Inferior parietal cortex (tissue), 1 donor: Measurements from ENCODE around the gene ANKMY2.
"Not testable (repeated sequence)": the region's sequence is repeated elsewhere in the genome, so short reads cannot be mapped to it uniquely, and the experiment has no call there.

Experiments used
- DNase-seq: peaks from one replicate; pipeline ENCODE4 v3.0.0-alpha.2; 2016; ENCODE audit errors: extremely low spot score

ANKMY2 gene

GRCh38 chr7:16645593-16646471 lies at the start of gene ANKMY2, which contains the start of gene BZW2:
TSS of gene ANKMY2 (minus strand) at chr7:16645754. CDS start at chr7:16645573, 181 bp downstream.
TSS of gene BZW2 (plus strand) at chr7:16646181. CDS start at chr7:16665444, 19,263 bp downstream.
- DNase-seq: peak; percentile 92

- DNase-seq: no peak
These were observed 49.3 kb upstream of the ANKMY2 start for GRCh38 chr7:16694806-16695205.

DNA sequence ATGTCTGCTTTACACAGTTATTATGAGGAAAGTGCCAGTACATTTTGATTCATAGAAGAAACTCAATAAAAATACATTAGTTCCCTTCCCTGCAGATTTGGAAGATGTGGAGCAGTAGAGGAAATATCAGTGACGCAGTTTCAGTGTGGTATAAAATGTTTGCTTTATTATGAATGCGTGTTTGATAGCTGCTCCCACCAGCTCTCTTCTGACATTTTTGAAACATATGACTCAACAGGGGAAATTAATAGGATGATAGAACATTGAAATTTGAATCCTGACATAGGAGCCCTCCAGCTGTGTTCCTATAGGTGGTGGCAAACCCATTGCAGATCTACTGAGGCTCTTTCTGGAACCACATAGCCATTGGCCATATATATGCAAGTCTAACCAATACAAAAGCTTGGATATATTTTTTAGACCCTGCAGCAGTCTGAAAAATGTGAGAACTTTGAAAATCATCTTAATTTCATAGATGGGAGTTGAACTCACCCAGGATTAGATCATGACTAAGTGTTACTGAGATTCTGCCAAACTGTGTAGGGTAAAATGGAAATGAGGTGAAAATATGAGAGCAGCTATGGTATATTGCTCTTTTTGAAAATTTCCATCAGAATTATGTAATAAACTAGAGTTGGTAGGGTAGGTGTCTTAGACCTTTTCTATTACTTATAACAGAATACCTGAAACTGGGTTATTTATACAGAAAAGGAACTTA lies 48.2 kb upstream of the ANKMY2 start:
- DNase-seq: peak; percentile 58

- DNase-seq: no peak
These were observed 45.7 kb upstream of the ANKMY2 start for GRCh38 chr7:16691241-16691640.

DNA sequence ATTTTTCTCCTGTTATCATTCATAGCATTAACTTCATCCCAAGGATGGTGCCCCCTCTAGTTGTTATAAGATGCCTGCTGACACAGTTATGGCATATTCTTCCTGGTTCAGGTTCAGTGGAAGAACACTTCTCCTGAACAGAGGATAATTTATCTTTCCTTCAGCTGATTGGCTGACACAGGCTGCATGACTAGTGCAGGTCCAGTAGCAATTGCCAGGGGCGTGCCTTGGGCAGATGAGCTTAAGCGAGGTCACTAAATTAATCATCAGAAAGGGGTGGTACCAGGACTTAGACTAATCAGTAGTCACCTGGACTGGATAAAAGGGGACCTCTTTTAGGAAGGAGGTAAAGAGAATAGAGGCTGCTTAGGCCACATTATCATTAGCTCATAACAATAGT lies 42.7 kb upstream of the ANKMY2 start:
- DNase-seq: no peak

GRCh38 chr7:16685535-16685934 lies 40.0 kb upstream of the ANKMY2 start:
- DNase-seq: no peak

GRCh38 chr7:16684935-16685334 lies 39.4 kb upstream of the ANKMY2 start:
- DNase-seq: no peak

DNA sequence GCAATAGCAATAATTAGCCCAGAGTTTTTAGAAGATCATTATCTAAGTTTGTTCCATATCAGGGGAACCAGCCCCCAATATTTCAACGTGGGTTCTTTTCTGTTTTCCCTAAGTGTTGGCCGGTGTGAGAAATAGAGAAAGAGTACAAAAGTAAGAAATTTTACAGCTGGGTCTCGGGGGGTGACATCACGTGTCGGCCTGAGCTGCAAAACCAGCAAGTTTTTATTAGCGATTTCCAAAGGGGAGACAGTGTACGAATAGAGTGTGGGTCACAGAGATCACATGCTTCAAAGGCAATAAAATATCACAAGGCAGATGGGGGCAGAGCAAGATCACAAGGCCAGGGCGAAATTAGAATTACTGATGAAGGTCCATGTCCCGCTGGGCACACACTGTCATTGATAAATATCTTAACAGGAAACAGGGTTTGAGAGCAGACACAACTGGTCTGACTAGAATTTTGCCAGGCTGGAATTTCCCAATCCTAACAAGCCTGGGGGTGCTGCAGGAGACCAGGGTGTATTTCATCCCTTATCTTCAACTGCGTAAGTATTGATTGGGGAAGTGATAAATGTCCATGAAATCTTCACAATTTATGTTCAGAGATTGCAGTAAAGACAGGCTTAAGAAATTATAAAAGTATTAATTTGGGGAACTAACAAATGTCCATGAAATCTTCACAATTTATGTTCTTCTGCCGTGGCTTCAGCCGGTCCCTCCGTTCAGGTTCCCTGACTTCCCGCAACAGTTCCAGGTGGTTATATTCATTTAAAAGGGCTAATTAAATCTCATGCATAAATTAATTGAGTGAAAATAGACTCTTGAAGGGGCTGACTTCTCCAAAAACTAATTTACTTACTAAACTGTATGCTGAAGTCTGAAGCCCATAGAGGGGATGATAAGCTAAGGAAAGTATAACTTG lies 33.4 kb upstream of the ANKMY2 start:
- DNase-seq: not testable (repeated sequence)

GRCh38 chr7:16677978-16678494 lies 32.5 kb upstream of the ANKMY2 start:
- no peak for DNase-seq

- no peak for DNase-seq
These were observed 29.7 kb upstream of the ANKMY2 start for GRCh38 chr7:16675277-16675676.

DNA sequence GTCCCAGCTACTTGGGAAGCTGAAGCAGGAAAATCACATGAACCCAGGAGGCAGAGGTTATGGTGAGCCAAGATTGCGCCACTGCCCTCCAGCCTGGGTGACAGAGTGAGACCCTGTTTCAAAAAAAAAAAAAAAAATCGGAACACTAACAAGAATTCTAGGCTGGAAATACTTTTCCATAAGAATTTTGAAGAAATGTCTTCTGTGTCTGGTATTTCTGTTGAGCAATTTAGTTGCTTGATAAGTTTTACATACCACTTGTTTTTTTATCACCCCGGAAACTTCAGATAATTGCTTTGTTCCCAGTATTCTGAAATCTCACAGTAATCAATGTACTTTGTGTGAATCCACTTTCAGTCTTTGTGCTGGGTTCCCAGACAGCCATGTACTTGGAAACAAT lies 26.3 kb upstream of the ANKMY2 start:
- DNase-seq: no peak

DNA sequence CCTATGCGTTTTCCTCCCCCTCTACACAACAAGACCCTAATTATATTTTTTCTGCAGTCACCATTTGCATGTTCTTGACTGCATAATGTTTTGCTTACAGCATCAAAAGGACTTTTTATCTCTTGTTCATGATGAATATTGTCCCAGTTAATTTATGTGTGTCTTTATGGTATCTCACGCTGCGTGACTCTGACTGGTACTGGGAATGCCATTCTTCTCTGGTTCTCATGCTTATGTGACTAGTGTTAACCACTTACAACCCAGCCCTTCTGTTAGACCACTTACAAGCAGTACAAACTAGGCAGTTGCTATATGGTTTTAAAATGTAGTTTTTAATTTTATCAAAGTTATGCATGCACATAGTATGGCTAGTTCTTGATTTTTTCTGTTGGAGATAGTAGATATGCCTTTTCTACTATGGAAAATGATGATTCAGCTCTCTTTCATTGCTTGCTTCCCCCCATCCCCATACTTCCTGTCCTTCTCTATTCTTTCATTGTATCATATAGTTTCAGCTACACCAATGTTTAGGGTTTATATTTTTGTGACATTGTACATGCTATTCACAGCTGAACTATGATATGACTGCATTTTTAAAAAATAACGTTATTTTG lies 25.3 kb upstream of the ANKMY2 start:
- DNase-seq: no peak

GRCh38 chr7:16670021-16670420 lies 24.5 kb upstream of the ANKMY2 start:
- no peak for DNase-seq

GRCh38 chr7:16669581-16669980 lies 24.0 kb upstream of the ANKMY2 start:
- peak; percentile 21 for DNase-seq

DNA sequence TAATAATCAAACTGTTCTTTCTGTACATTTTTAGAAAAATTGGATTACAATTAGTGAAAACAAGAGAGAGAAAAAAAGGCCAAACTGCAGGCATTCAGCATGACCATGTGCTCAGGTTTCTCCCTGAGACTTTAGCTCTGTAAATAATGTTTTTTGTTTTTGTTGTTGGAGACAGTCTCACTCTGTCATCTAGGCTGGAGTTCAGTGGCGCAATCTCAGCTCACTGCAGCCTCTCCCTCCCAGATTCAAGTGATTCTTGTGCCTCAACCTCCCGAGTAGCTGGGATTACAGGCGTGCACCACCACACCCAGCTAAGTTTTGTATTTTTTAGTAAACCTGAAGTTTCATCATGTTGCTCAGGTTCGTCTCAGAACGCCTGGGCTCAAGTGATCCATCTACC lies 23.4 kb upstream of the ANKMY2 start:
- DNase-seq: no peak

GRCh38 chr7:16668049-16668858 lies 22.7 kb upstream of the ANKMY2 start:
- peak; percentile 49 for DNase-seq

DNA sequence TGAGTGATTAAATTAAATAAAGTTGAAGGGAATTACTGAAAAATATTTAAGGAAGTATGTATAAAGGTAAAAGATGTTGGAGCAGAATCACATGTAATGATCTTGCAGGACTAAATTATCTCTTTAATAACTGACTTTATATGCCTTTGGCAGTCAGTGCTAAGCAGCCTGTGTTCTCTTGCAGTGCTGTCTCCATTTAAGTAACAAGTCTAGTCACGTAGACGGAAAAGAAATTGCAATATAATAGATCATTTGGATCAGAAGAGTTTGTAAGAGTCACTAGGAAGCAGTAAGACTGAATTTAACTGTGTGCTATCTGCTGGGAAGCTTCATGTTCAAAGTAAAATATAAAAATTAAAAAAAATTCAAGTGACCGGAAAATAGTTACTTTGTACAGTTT lies 21.8 kb upstream of the ANKMY2 start:
- DNase-seq: no peak

DNA sequence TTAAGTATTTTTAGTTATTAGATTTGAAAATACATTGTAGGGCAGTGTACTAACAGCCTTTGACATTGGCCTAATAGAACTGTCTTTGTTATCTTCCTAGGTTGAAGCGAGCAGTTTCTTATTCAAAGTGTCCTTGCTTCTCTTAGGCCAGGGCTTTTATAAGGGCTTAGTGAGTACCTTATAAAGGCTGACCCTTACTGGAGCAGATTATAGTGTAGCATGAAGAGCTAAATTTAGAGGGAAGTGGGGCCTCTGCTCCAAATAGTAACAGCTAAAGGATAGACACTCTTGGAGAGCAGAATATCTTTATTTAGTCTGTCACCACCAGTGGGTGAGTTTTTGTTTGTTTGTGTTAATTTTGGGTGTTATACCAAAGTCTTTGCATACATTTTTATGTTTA lies 16.4 kb upstream of the ANKMY2 start:
- DNase-seq: no peak

DNA sequence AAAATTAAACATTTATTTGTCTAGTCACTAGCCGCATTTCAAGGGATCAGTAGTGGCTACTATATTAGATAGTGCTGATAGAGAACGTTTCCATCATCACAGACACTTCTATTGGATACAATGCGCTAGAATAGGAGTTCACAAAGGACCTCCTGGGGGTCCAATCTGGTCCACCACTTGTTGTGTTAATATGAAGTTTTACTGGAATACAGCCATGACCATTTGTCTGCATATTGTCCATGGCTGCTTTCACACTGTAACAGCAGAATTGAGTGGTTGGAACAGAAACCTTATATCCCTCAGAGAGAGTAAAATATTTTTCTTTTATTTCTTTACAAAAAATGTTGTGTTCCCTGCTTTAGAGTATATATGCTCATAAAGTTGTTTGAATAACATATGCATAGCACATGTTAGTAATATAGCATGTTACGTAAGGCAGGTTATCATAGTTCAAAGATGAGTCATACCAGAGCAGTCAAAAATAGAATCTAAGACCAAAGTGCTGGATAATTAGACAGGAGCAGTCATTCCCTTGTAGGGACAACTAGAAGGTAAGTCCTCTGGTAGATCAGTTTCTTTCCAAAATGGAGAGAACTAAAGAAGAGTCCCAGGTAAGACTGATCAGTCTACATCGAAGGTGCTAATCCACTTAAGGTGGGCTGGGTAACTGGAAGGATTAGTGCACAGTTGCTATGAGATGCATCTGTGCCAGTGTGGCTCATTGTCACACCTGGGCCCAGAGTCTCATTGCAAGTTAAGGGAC lies 15.3 kb upstream of the ANKMY2 start:
- DNase-seq: no peak
